ENCODE data around the gene CXCL10.

- no peak for TF ChIP-seq POLR2AphosphoS5 (IDR thresholded peaks at IDR 0.05; ENCODE audit: low read depth, low read length)
- TF ChIP-seq, protein P1, sequence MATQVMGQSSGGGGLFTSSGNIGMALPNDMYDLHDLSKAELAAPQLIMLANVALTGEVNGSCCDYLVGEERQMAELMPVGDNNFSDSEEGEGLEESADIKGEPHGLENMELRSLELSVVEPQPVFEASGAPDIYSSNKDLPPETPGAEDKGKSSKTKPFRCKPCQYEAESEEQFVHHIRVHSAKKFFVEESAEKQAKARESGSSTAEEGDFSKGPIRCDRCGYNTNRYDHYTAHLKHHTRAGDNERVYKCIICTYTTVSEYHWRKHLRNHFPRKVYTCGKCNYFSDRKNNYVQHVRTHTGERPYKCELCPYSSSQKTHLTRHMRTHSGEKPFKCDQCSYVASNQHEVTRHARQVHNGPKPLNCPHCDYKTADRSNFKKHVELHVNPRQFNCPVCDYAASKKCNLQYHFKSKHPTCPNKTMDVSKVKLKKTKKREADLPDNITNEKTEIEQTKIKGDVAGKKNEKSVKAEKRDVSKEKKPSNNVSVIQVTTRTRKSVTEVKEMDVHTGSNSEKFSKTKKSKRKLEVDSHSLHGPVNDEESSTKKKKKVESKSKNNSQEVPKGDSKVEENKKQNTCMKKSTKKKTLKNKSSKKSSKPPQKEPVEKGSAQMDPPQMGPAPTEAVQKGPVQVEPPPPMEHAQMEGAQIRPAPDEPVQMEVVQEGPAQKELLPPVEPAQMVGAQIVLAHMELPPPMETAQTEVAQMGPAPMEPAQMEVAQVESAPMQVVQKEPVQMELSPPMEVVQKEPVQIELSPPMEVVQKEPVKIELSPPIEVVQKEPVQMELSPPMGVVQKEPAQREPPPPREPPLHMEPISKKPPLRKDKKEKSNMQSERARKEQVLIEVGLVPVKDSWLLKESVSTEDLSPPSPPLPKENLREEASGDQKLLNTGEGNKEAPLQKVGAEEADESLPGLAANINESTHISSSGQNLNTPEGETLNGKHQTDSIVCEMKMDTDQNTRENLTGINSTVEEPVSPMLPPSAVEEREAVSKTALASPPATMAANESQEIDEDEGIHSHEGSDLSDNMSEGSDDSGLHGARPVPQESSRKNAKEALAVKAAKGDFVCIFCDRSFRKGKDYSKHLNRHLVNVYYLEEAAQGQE (IDR thresholded peaks at IDR 0.05; ENCODE audit: insufficient read depth in 1 of 2, low read depth in 2 of 2, low read length in 2 of 2) = no peak
These were observed 43.2 kb upstream of the CXCL10 start for GRCh38 chr4:76066546-76066945.
